ENCODE measurements around the gene BEST4.
"Not testable (repeated sequence)": the region's sequence is repeated elsewhere in the genome, so short reads cannot be mapped to it uniquely, and the experiment has no call there.

Gene BEST4

GRCh38 chr1:44801491-44802305 lies 13.7 kb upstream of the BEST4 start:
- peak in 4 of 6 experiments; percentile 26 to 68 (median 28) for DNase-seq

DNA sequence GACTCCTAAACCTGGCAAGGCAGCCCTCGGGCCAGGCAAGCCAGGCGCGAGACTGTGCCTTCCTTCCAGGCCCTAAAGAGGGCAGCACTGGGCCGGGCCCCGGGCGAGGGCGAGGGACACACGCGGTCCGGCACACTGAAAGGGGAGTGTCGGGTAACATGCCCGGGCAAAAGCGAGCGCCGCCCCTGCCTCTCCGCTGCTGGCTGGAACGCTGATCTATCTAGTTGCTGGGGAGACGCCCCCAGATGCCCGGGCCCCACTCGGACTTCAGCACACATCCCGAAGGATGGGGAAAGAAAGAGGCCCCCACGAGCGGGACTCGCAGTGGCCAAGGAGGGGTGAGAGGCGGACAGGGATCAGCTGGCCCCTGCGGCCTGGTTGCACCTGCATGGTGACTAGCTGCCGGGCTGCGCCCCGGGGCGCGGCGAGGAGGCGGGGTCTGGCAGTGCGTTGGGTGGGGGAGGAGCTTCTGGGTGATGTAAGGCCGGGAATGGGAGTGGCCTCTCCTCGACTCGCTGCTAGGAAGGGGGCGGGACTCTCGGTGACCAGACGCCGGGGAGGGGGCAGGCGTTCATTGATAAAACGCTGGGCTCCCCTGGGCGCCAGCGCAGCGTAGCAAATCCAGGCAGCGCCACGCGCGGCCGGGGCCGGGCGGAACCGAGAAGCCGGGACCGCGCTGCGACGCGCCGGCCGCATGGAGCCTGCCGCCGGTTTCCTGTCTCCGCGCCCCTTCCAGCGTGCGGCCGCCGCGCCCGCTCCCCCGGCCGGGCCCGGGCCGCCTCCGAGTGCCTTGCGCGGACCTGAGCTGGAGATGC lies 12.0 kb upstream of the BEST4 start, which contains the start of gene PLK3:
Gene PLK3 (plus strand): TSS at position 608 of the 815 bp plus-strand sequence. CDS start 87 bp downstream, at position 695.
- peak; percentile 95 to 99 (median 98) for DNase-seq

- DNase-seq = no peak
Measured at GRCh38 chr1:44798481-44799365, 10.8 kb upstream of the BEST4 start.

DNA sequence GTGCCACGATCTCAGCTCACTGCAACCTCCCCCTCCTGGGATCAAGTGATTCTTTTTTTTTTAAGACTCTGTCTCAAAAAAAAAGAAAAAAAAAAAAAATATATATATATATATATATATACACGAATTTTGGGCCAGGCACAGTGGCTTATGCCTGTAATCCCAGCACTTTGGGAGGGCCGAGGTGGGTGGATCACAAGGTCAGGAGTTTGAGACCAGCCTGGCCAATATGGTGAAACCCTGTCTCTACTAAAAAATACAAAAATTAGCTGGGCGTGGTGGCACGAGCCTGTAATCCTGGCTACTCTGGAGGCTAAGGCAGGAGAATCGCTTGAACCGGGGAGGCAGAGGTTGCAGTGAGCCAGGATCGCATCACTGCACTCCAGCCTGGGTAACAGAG lies 9.9 kb upstream of the BEST4 start:
- not testable (repeated sequence) for DNase-seq

GRCh38 chr1:44792736-44793502 lies 4.9 kb upstream of the BEST4 start:
- DNase-seq = no peak

- DNase-seq = no peak
Measured at GRCh38 chr1:44790968-44791801, 3.2 kb upstream of the BEST4 start.

GRCh38 chr1:44787506-44787905 lies 464 bp downstream of the BEST4 start:
- no peak for DNase-seq

DNA sequence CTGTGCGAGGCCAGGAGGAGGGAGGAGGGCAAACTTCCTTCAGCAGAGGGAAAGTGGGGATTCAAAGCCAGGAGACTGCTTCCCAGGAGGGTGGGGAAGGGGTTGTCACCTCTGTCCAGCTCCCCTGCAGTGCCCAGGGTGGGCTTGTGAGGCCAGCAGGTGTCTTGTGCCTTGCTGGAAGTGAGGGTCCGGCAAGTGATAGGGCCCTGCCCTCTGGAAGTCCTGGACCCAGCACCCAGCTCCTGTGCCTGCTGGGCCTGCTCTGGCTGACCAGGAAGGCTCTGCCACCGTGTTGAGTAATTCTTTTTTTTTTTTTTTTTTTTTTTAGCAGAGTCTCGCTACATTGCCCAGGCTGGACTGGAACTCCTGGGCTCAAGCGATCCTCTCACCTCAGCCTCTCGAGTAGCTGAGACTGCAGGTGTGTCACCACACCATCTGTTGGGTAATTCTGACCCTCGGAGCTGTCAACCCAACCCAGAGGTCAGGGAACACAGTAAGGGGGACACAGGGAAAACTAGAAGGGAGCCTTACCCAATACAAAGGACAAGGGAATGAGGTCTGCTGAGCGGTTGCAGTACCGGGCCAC lies 1.0 kb downstream of the BEST4 start:
- no peak for DNase-seq

GRCh38 chr1:44786138-44786840 lies 1.7 kb downstream of the BEST4 start:
- DNase-seq = peak; percentile 57 to 84 (median 75)

GRCh38 chr1:44785501-44786137 lies 2.4 kb downstream of the BEST4 start:
- no peak for DNase-seq

DNA sequence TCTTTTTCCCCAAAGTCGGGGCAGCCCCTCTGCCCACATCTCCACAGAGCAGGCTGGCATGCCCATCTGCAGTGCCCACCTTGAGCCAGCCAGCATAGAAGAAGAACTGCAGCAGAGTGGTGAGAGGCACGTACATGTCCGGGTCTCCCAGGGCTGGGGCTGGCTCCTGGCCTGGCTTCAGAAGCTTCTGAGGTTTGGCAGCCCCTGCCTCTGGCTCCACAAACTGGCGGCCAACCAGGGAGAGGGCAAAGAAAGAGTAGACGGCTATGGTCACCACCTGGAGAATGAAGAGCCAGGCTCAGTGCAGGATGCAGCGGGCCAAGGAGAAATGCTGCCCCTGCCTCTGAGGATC lies 3.0 kb downstream of the BEST4 start:
- no peak for DNase-seq

GRCh38 chr1:44784094-44785028 lies 3.6 kb downstream of the BEST4 start:
- peak in 3 of 6 experiments; percentile 31 to 33 (median 32) for DNase-seq

GRCh38 chr1:44783697-44784093 lies 4.3 kb downstream of the BEST4 start:
- no peak for DNase-seq

DNA sequence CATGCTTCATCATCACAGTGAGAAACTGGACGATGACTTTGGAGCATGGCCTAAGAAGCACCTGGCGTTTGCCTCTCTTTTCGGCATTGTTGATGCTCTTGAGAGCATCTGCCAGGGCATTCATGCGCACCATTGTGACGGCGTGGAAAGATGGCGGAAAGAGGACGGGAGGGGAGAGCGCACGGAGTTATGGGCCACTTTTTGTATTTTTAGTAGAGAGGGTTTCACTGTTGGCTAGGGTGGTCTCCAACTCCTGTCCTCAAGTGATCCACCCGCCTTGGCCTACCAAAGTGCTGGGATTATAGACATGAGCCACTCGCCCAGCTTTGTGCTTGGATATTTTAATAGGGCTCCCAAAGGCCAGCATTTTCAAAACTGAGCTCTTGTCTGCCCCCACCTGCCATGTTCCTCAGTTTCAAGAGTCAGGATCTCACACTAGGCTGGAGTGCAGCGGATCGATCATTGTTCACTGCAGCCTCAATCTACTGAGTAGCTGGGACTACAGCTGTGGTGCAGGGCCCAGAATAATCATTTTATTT lies 7.3 kb downstream of the BEST4 start:
- DNase-seq = no peak

GRCh38 chr1:44778705-44779576 lies 9.0 kb downstream of the BEST4 start:
- no peak for DNase-seq

GRCh38 chr1:44777969-44778635 lies 9.9 kb downstream of the BEST4 start:
- DNase-seq = no peak

Measured in stimulated activated naive CD4-positive, alpha-beta T cell (primary cell).